Measurements from ENCODE around the gene CEP112.

GRCh38 chr17:66018786-66019185, 173.1 kb downstream of the CEP112 start:
- TF ChIP-seq CTCF (IDR thresholded peaks at IDR 0.05) (no peak), REST (IDR thresholded peaks at IDR 0.05; ENCODE audit: insufficient read depth in 1 of 2, low read depth in 2 of 2, low read length in 1 of 2) (no peak), POLR2AphosphoS5 (IDR thresholded peaks at IDR 0.05; ENCODE audit: low read depth, low read length) (no peak)
